Hepatocyte (in vitro differentiated cells): ENCODE results near the gene ABR.

Experiments
- CTCF ChIP-seq: fragments of 200-600 bp; sonication (generic); IDR thresholded peaks from 2 replicates; pipeline ENCODE4 v1.5.1; 2016; ENCODE audit warnings: antibody characterized with exemption, mild to moderate bottlenecking; ENCODE audit not compliant: poor library complexity
- EZH2 ChIP-seq: fragments of 200-600 bp; sonication (generic); IDR thresholded peaks from 2 replicates; pipeline ENCODE4 v1.6.1; 2016; ENCODE audit warnings: antibody characterized with exemption, mild to moderate bottlenecking, borderline replicate concordance

- TF ChIP-seq EZH2 (no peak), CTCF (no peak)
These were observed 137.3 kb downstream of the ABR start for GRCh38 chr17:1042486-1042885.
